Effector CD8-positive, alpha-beta T cell (primary cell): ENCODE measurements around the gene OR2A2.
"Not testable (repeated sequence)": the region's sequence is repeated elsewhere in the genome, so short reads cannot be mapped to it uniquely, and the experiment has no call there.

Experiments used
- DNase-seq: peaks from one replicate; lab custom pipeline; 2025; lab: John Stamatoyannopoulos, UW
- total RNA-seq, 4 experiments: gene quantifications; one replicate each; lab custom pipeline; 2026; lab: John Stamatoyannopoulos, UW

The OR2A2 gene
- total RNA-seq = 0 reads per million in 4 experiments

GRCh38 chr7:144109283-144109682, at the start of gene OR2A2:
Gene OR2A2, plus strand, starts transcription at chr7:144109583. Its CDS starts 0 bp downstream, at chr7:144109583.
- DNase-seq = no peak

- DNase-seq = no peak
These were observed 45.7 kb upstream of the OR2A2 start for GRCh38 chr7:144063710-144064109.

GRCh38 chr7:144069511-144069910, 39.9 kb upstream of the OR2A2 start, which contains the start of gene OR2A25:
Gene OR2A25, plus strand, starts transcription at chr7:144069811. Its CDS starts 4,409 bp downstream, at chr7:144074220.
- DNase-seq = no peak

GRCh38 chr7:144069953-144070352, 39.4 kb upstream of the OR2A2 start:
- no peak for DNase-seq

- DNase-seq = no peak
These were observed 35.0 kb upstream of the OR2A2 start for GRCh38 chr7:144074374-144074773.

- DNase-seq = no peak
These were observed 23.4 kb upstream of the OR2A2 start, which contains the start of gene OR2A12 for GRCh38 chr7:144085978-144086377. Gene OR2A12, plus strand, starts transcription at chr7:144086278. Its CDS starts 8,830 bp downstream, at chr7:144095108.

- DNase-seq = no peak
These were observed 22.7 kb upstream of the OR2A2 start for GRCh38 chr7:144086730-144087129.

- no peak for DNase-seq
These were observed 22.2 kb upstream of the OR2A2 start for GRCh38 chr7:144087230-144087629.

GRCh38 chr7:144090667-144091066, 18.7 kb upstream of the OR2A2 start:
- no peak for DNase-seq

GRCh38 chr7:144098776-144099175, 10.6 kb upstream of the OR2A2 start:
- no peak for DNase-seq

GRCh38 chr7:144100607-144101006, 8.8 kb upstream of the OR2A2 start:
- no peak for DNase-seq

- no peak for DNase-seq
These were observed 7.3 kb upstream of the OR2A2 start for GRCh38 chr7:144102041-144102440.

- no peak for DNase-seq
These were observed 4.2 kb upstream of the OR2A2 start for GRCh38 chr7:144105211-144105610.

- DNase-seq = no peak
These were observed 889 bp downstream of the OR2A2 start for GRCh38 chr7:144110272-144110671.

GRCh38 chr7:144113651-144114050, 4.3 kb downstream of the OR2A2 start:
- no peak for DNase-seq

- DNase-seq = no peak
These were observed 9.0 kb downstream of the OR2A2 start for GRCh38 chr7:144118341-144118740.

GRCh38 chr7:144122876-144123275, 13.5 kb downstream of the OR2A2 start, which contains the start of gene OR2A14:
Gene OR2A14, plus strand, starts transcription at chr7:144123176. Its CDS starts 5,937 bp downstream, at chr7:144129113.
- DNase-seq = no peak

GRCh38 chr7:144127714-144128334, 18.4 kb downstream of the OR2A2 start:
- DNase-seq = peak; percentile 77

- not testable (repeated sequence) for DNase-seq
These were observed 20.2 kb downstream of the OR2A2 start for GRCh38 chr7:144129601-144130000.

- DNase-seq = no peak
These were observed 21.3 kb downstream of the OR2A2 start for GRCh38 chr7:144130730-144131129.

GRCh38 chr7:144132262-144132661, 22.9 kb downstream of the OR2A2 start:
- DNase-seq = no peak

GRCh38 chr7:144133307-144133706, 23.9 kb downstream of the OR2A2 start:
- no peak for DNase-seq

- no peak for DNase-seq
These were observed 24.7 kb downstream of the OR2A2 start for GRCh38 chr7:144134116-144134515.

GRCh38 chr7:144137501-144137900, 28.1 kb downstream of the OR2A2 start:
- no peak for DNase-seq
